NCI-H82 (cell line): ENCODE measurements around the gene TPST1.
"Not testable (repeated sequence)": the region's sequence is repeated elsewhere in the genome, so short reads cannot be mapped to it uniquely, and the experiment has no call there.

Experiments
- DNase-seq: peaks from one replicate; lab custom pipeline; 2025; lab: John Stamatoyannopoulos, UW

The TPST1 gene

GRCh38 chr7:66380272-66380888 lies 175.2 kb downstream of the TPST1 start:
- no peak for DNase-seq

GRCh38 chr7:66382182-66382923 lies 177.2 kb downstream of the TPST1 start:
- DNase-seq, result not testable (repeated sequence)

GRCh38 chr7:66385191-66385905 lies 180.2 kb downstream of the TPST1 start:
- DNase-seq, result not testable (repeated sequence)

GRCh38 chr7:66395128-66395571 lies 190.0 kb downstream of the TPST1 start:
- DNase-seq, result not testable (repeated sequence)

- not testable (repeated sequence) for DNase-seq
These were observed 190.9 kb downstream of the TPST1 start for GRCh38 chr7:66396052-66396451.

GRCh38 chr7:66398841-66399240 lies 193.7 kb downstream of the TPST1 start:
- DNase-seq, result not testable (repeated sequence)

DNA sequence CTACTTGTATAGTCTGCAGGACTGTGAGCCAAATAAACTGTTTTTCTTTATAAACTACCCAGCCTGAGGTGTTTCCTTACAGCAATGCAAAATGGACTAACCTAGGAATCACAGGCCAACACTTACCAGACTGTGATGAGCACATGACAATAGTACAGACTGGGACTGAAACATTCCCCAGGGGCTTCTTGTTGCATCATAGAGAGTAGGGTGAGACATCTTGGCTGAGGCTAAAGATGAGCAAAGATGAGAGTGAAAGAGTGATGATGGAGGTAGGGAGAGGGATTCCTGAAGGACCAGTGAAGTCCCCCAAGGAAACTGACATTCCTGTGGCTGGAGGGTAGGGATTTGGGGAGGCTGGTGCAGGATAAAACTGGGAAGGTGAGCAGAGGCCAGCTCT lies 194.4 kb downstream of the TPST1 start:
- no peak for DNase-seq

GRCh38 chr7:66400400-66400799 lies 195.3 kb downstream of the TPST1 start:
- DNase-seq, result no peak

DNA sequence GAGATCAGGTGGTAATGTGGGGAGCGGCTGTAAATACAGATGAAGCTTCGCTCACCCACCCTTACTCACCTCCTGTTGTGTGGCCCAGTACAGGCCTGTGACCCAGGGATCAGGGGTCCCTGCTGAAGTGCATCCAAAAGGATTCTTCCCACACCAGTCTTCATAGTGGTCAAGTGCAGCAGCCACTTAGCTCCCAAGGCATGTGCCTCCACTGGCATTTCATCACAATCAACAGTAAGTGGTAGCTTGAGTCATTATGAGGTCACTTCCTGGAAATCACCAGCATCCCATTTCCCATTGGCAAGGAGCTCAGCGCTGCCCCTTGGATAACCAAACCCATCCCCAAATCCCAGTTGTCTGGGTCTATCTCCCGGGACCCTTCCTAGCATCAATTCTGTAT lies 196.0 kb downstream of the TPST1 start:
- not testable (repeated sequence) for DNase-seq

DNA sequence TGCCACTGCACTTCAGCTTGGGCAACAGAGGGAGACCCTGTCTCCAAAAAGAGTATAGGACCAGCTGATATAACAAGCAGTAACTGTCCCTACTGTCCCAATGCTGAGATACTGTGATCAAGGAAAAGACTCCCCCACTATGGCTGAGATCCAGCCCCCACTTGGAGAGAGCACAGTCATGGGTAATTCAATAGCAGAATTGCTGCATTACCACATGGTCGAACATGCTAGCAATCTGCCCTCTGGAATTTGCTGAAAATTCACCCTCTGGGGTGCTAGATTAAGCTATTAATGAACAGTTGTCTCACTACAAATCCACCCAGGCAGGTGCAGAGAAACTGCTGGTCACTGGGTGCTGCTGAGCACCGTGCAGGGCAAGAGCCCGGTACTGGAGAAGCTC lies 196.8 kb downstream of the TPST1 start:
- DNase-seq, result not testable (repeated sequence)

- DNase-seq, result no peak
These were observed 198.4 kb downstream of the TPST1 start for GRCh38 chr7:66403564-66403963.

GRCh38 chr7:66409493-66409892 lies 204.4 kb downstream of the TPST1 start:
- DNase-seq, result no peak
